DMS 273 (cell line): ENCODE results near the gene ADGRD1.
"Not testable (repeated sequence)": the region's sequence is repeated elsewhere in the genome, so short reads cannot be mapped to it uniquely, and the experiment has no call there.

Experiments used
- DNase-seq: peaks from one replicate; lab custom pipeline; 2025; ENCODE audit not compliant: unreplicated experiment; lab: John Stamatoyannopoulos, UW

Gene ADGRD1

GRCh38 chr12:130937063-130937462 is 16.6 kb upstream of the ADGRD1 start:
- DNase-seq, result no peak

- DNase-seq, result not testable (repeated sequence)
Measured at GRCh38 chr12:130937546-130937945, 16.2 kb upstream of the ADGRD1 start.

DNA sequence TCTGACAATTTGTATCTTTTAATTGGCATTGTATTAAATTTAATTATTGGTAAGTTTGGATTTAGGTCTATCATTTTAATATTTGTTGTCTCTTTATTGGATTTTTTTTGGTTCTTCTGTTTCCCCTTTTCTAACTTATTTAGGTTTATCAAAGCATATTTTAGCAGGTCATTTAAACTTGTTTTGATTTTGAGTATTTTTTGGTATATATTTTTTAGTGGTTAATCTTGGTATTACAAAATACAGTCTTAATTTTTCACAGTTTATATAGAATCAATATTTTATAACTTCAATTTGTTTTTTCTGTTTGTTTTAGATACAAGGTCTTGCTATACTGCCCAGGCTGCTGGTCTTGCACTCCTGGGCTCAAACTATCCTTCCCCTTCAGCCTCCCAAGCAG is 15.5 kb upstream of the ADGRD1 start:
- DNase-seq, result no peak

DNA sequence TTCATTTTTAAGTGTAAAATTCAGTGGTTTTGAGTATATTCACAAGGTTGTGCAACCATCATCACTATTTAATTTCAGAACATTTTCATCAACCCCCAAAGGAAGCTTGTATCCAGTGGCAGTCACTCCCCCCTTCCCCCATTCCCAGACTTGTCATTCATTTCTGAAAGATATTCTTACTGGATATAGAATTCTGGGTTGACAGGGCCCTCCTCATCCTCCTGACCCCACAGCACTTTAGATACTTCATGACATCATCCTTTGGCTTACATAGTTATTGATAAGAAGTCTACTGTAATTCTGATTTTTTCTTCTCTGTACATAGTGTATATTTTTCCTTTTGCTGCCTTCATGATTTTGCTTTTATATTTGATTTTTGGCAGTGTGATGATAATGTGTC is 8.8 kb upstream of the ADGRD1 start:
- no peak for DNase-seq

GRCh38 chr12:130945786-130946492 is 7.8 kb upstream of the ADGRD1 start:
- DNase-seq, result no peak

DNA sequence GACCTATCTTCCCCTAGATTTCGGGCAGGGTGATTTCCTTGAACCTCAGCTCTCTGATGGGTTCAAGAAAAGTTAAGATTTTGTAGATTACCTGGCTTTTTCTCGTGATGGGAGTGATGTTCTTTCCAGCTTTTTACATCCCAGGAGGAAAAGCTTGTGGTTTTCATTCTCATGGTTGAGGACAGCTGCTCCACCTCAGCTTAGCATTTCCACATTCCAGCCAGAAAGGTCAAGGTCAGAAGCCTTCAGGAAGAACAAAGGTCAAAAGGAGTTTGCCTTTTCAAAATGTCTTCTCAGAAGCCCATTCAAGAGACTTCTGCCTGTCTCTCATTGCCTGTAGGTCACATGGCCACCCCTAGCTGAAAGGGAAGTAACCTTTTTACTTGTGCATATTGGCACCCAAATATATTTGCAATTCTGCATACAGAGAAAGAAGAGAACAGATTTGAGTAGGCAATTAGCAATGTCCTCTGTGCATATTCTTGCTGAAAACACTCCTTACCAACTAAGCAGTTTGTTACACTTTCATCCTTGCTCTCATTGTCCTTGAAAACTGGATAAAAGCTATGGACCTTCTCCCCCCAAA is 6.6 kb upstream of the ADGRD1 start:
- DNase-seq, result no peak

DNA sequence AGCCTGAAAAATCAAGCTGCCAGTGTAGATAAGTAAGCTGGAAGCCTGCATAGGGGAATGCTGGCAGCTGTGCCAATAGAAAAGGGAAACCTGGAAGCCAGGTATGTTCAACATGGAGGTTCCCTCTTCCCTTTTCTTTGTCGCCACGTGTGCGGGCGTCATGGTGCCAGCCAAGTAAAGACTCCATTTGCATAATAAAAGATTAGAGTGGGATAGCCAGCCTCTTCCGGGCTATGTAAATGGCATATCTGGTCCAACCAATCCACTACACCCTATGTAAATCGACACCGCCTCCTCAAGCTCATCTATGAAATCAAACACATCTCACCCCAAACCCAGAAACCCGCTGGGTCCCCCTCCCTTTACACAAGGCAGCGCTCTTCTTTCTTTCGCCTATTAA is 5.6 kb upstream of the ADGRD1 start:
- DNase-seq, result peak; percentile 2

- no peak for DNase-seq
Measured at GRCh38 chr12:130948751-130949150, 5.0 kb upstream of the ADGRD1 start.

DNA sequence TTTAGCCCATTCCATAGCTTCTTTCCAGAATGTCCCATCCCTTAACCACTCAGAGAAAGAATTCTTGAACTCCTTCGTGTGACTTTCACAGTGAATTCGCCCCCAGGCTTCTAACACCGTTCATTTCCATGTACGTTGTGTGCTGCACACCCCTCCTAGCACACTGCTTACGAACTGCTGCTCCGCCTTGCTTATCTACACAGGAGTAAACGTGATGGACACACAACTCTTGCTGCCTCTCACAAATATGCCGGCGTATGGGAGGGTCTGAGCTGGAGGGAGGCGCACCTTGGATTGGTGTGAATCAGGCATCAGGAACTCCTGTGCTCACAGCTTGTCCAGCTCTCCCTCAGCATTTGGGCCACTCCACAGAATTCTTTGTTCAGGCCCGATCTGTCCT is 3.9 kb upstream of the ADGRD1 start:
- DNase-seq, result no peak

GRCh38 chr12:130951636-130952035 is 2.1 kb upstream of the ADGRD1 start:
- no peak for DNase-seq

- no peak for DNase-seq
Measured at GRCh38 chr12:130952171-130952954, 1.3 kb upstream of the ADGRD1 start.

DNA sequence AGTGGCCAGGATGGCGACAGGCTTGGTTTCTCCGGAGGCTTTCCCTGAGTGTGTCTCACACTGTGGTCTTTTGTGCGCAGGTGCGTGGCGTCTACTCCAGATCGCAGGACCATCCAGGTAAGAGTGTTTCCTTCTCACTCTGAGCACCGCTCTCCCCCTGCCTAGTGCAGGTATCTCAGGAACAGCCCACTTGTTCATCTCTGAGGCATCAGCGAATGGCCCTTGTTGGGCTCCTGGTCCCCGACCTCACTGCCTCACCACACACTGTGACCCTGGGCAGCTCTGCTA is 781 bp downstream of the ADGRD1 start:
- DNase-seq, result no peak

- no peak for DNase-seq
Measured at GRCh38 chr12:130955238-130955816, 1.6 kb downstream of the ADGRD1 start.

DNA sequence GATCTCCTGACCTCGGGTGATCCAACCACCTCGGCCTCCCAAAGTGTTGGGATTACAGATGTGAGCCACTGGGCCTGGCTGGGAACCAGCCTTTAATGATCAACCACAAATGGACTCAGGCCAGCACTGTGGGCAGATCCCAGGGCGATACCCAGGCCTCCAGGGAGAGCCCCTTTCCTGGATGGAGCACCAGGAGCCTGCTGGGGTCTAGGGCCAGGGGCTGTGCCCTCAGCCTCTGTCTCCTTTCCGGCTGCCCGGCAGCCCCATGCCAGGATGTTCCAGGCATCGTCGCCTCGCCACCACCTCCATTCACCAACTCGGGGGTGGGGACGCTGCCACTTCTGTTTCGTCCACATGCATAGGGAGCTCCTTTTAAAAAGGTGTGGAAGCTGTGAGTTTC is 2.3 kb downstream of the ADGRD1 start:
- DNase-seq, result no peak

DNA sequence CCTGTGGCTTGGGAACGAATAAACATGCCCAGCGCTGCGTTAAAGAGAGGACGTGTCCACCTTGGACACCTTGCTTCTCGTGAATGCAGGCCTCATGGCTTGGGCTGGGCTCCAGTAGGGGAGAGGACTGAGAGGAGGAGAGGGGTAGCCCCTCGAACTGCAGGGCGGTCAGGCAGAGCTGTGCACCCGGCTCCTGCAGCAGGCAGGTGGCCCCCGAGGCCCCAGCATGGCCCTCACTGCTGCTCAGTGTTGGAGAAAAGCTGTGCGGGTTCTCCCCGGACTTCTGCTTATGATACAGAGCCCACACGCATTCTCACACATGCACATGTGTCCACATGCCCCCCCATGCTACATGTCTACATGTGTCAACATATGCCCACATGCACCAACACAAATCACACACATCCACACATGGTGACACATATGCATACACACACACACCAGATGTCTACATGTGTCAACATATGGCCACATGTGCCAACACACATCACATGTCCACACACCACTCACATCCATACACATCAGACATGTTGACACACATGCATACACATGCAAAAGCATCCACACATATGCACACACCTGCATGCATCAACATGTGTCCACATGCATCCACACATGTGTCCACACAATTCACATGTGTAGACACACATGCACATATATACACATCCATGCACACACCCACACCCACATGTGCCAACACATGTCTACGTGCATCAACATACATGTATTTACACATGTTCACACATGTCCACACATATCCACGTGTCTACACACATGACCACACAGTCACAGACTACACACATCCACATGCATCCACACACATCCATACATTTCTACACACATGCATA is 3.0 kb downstream of the ADGRD1 start:
- DNase-seq, result no peak

GRCh38 chr12:130957304-130957621 is 3.6 kb downstream of the ADGRD1 start:
- DNase-seq, result no peak

- no peak for DNase-seq
Measured at GRCh38 chr12:130958557-130959140, 4.9 kb downstream of the ADGRD1 start.

DNA sequence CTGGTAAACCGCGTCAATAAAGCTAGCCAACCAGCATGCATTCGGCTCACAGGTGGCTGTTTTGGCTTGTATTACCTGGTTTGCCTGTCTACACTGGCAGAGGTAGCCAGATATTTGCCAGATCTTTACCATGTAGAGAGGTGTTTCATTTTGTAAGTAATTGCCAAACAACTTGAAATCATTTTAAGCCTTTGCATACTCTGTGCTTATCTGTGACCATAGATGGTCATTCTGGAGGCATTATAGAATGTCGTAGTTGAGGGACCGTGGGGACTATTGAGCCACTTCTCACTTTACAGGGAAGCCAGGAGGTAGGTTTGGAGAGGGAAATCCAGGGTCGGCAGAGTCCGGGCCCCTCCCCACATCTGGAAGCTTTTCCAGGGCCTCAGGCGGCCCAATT is 5.9 kb downstream of the ADGRD1 start:
- no peak for DNase-seq

GRCh38 chr12:130960058-130960457 is 6.4 kb downstream of the ADGRD1 start:
- no peak for DNase-seq

- no peak for DNase-seq
Measured at GRCh38 chr12:130960787-130961186, 7.1 kb downstream of the ADGRD1 start.

DNA sequence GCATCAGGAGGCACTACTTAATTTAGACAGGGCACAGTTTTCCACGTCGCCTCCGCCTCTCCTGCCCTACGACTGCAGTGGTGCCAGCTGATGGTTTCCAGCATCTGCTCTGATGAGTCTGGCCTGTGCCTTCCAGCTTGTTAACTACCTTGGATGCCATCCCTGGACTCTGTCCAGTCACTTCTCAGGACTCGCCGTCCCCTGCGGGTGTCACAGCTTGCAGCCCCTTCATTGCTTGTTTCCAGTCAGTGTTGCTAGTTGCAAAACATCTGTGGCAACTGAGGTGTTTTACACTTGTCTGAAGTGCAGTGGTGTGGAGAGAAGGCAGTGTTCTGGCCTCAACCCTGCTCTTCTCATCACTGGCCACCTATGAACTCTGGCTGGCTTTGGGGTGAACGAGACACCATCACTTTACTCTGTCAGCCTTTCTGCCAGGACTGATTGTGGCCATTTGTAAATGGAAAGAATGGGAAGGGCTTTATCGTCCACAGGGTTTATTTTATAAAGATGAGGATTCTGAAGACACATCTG is 8.3 kb downstream of the ADGRD1 start:
- peak; percentile 10 for DNase-seq
